ENCODE results near the gene MSI2. TPM values are rescaled to one million over a fixed set of nuclear protein-coding genes. Genes with fewer than 3 reads are reported as not detected.

Gene MSI2
- total RNA-seq, 1 donor from 2014 or later: 75.5 TPM

DNA sequence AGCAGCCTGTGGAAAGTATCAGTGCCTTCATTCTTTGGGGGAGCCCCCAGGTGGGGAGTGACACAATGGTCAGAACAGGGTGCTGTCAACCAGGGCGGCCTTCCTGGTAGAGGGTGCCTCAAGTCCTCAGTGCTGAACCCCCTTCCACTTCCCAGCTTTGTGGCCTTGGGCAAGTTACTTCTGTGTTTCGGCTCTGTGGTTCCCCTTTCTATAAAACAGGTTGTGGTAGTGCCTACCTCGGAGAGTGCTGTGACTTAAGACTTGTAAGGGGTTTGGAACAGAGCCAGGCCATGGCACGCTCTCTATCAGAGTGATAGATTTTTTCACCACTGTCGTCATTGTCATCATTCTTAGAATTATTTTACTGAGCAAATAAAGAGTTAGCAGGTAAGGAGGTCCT lies 347.7 kb downstream of the MSI2 start:
- H3K27ac Mint-ChIP-seq (ENCODE audit: unreplicated experiment): no peak overlapping the region
- H3K36me3 Mint-ChIP-seq (ENCODE audit: unreplicated experiment): no peaks in the 10 kb centered on the region
- H3K27me3 Mint-ChIP-seq (ENCODE audit: unreplicated experiment): no peaks in the 10 kb centered on the region
- no peak for DNase-seq (ENCODE audit: extremely low spot score, unreplicated experiment)
- H3K4me3 Mint-ChIP-seq (ENCODE audit: unreplicated experiment): no peak overlapping the region
- TF ChIP-seq, protein P1, sequence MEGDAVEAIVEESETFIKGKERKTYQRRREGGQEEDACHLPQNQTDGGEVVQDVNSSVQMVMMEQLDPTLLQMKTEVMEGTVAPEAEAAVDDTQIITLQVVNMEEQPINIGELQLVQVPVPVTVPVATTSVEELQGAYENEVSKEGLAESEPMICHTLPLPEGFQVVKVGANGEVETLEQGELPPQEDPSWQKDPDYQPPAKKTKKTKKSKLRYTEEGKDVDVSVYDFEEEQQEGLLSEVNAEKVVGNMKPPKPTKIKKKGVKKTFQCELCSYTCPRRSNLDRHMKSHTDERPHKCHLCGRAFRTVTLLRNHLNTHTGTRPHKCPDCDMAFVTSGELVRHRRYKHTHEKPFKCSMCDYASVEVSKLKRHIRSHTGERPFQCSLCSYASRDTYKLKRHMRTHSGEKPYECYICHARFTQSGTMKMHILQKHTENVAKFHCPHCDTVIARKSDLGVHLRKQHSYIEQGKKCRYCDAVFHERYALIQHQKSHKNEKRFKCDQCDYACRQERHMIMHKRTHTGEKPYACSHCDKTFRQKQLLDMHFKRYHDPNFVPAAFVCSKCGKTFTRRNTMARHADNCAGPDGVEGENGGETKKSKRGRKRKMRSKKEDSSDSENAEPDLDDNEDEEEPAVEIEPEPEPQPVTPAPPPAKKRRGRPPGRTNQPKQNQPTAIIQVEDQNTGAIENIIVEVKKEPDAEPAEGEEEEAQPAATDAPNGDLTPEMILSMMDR (IDR thresholded peaks at IDR 0.05): no peak
- H3K4me1 Mint-ChIP-seq (ENCODE audit: unreplicated experiment): peaks cover 26% of the 10 kb centered on the region
- H3K9me3 Mint-ChIP-seq (ENCODE audit: unreplicated experiment): no peaks in the 10 kb centered on the region

DNA sequence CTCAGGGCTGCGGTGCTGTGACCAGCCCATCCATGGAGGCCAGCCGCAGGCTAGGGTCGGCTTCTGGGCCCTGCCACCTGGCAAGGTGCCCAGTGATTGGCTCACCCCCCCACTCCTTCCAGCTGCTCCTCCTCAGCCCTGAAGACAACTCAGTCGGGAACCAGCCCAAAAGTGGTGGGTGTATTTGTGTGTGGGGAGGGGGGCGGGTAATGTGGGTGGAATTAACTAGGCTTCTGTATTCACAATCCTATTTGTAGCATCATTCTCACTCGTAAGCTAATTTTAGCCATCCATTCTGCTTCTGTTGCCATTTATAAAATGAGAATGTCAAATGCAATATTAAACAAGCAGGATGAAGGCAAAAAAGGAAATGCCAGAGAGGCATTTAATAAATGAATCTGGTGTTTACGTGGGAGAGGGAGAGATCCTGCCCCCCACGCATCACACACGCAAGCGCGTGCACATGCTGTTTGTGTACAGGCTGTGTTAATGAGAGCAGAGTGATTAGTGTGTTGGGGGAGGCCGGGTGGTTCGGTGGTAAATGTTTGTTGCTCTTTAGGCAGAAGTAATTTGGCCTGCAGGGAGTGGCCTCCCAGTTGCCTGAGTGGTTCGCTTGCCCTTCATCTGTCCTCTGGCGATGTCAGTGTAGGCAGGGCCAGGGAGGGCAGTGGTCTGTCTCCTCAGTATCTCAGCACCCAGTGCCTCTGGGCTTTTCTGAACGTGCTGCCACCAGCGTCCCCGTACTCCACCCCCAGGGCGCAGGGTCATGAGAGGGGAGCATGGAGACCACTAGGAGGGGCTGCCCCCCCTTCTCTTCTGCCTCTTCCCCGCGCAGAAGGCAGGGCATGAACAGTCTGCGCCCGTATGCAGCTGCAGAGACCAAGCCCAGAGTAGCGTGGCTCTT lies 348.7 kb downstream of the MSI2 start:
- TF ChIP-seq, protein P1 (IDR thresholded peaks at IDR 0.05): no peak
- no peak for DNase-seq (ENCODE audit: extremely low spot score, unreplicated experiment)
- peak overlapping the region; percentile 40 for H3K27ac Mint-ChIP-seq (ENCODE audit: unreplicated experiment)
- peaks cover 26% of the 10 kb centered on the region for H3K4me1 Mint-ChIP-seq (ENCODE audit: unreplicated experiment)
- H3K9me3 Mint-ChIP-seq (ENCODE audit: unreplicated experiment): no peaks in the 10 kb centered on the region
- H3K27me3 Mint-ChIP-seq (ENCODE audit: unreplicated experiment): no peaks in the 10 kb centered on the region
- H3K4me3 Mint-ChIP-seq (ENCODE audit: unreplicated experiment): no peak overlapping the region
- H3K36me3 Mint-ChIP-seq (ENCODE audit: unreplicated experiment): no peaks in the 10 kb centered on the region

DNA sequence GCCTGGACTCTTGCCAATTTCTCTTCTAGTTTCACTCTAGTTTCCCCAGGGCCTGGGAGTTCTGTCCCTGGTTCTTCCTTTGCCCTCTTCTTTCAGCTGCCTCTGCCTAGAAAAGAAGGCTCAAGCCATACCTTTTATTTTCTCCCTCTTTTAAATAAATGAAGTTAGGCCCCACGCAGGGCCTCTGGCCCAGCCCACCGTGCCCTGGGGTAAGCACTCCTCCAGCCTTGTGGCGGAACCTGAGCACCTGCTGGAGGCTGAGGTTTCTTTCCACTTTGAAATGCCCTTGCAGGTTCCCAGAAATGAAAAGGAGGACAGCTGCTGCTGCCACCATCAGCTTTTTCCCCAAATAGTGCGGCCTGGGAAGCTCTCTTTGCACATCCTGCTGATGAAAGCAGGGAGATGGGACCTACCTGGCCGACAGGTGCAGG lies 349.4 kb downstream of the MSI2 start:
- H3K4me3 Mint-ChIP-seq (ENCODE audit: unreplicated experiment): no peak overlapping the region

DNA sequence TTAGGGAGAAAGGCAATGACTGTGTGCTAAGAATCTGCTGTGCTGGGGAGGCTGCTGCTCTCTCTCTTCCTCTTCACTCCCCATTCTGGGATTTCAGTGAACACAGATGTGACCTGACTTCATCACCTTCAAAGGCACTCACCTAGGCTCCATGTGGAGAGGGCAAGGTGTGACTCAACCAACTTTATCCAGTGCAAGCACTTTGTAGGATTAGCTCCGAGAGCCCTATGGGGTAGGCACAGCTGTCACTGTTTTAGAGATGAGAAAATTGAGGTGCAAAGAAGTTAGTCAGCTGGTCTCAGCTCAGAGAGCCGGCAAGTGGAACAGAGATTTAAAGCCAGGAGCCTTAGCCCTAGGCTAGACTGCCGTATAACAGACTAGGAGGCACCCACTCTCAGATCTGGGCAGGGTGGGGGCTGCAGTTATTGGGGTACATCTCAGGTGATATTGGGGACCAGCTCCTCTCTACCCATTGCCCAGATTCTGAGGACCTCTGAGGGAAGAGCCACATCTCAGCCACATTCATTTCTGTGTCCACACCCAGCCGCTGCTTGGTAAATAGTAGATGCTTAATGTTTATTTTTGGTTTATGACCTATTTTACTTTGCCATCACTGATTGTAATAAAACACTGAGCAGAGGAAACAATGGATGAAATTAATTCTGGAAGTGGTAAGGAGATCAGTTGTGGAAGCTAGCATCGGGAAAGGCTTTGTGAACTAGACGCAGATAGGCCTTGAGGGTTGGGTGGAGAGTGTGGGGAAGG lies 350.0 kb downstream of the MSI2 start:
- Mint-ChIP-seq H3K9me3 (ENCODE audit: unreplicated experiment) (no peaks in the 10 kb centered on the region), H3K27me3 (ENCODE audit: unreplicated experiment) (no peaks in the 10 kb centered on the region), H3K27ac (ENCODE audit: unreplicated experiment) (no peak overlapping the region), H3K36me3 (ENCODE audit: unreplicated experiment) (no peaks in the 10 kb centered on the region), H3K4me1 (ENCODE audit: unreplicated experiment) (peaks cover 23% of the 10 kb centered on the region), H3K4me3 (ENCODE audit: unreplicated experiment) (no peak overlapping the region)
- TF ChIP-seq, protein P1 (IDR thresholded peaks at IDR 0.05): no peak
- no peak for DNase-seq (ENCODE audit: extremely low spot score, unreplicated experiment)

More for the DNA sequence above, 349.4 kb downstream of the MSI2 start:
- H3K4me1 Mint-ChIP-seq (ENCODE audit: unreplicated experiment): peaks cover 26% of the 10 kb centered on the region
- no peaks in the 10 kb centered on the region for H3K9me3 Mint-ChIP-seq (ENCODE audit: unreplicated experiment)
- peak overlapping the region; percentile 40 for H3K27ac Mint-ChIP-seq (ENCODE audit: unreplicated experiment)
- TF ChIP-seq, protein P1 (IDR thresholded peaks at IDR 0.05): no peak
- no peaks in the 10 kb centered on the region for H3K27me3 Mint-ChIP-seq (ENCODE audit: unreplicated experiment)
- H3K36me3 Mint-ChIP-seq (ENCODE audit: unreplicated experiment): no peaks in the 10 kb centered on the region
- DNase-seq (ENCODE audit: extremely low spot score, unreplicated experiment): no peak

Measured in osteocyte (in vitro differentiated cells).